22Rv1 (cell line): Measurements from ENCODE around the gene DCAF11.
A peak's percentile ranks its signal among the peaks of the same experiment; 100 is the strongest.

Experiments used
- H3K27ac ChIP-seq: fragments of 450-650 bp; 2 replicates; pipeline ENCODE4 v1.5.1; 2017
- CTCF ChIP-seq: fragments of 450-650 bp; IDR thresholded peaks from 2 replicates; pipeline ENCODE4 v1.5.1; 2017; ENCODE audit warnings: mild to moderate bottlenecking
- ZFX ChIP-seq: fragments of 450-650 bp; IDR thresholded peaks from 2 replicates; pipeline ENCODE4 v1.6.1; 2017; ENCODE audit warnings: antibody characterized with exemption, borderline replicate concordance

DCAF11 gene

GRCh38 chr14:24110060-24110459, 4.5 kb upstream of the DCAF11 start:
- no peak for TF ChIP-seq CTCF
- TF ChIP-seq ZFX, result no peak
- H3K27ac ChIP-seq, result no peak overlapping the region

GRCh38 chr14:24110523-24110922, 4.1 kb upstream of the DCAF11 start:
- TF ChIP-seq ZFX (no peak), CTCF (no peak)
- peak overlapping the region; percentile 6; the same call in 1 of the 2 replicates for H3K27ac ChIP-seq

GRCh38 chr14:24113379-24113800, 1.2 kb upstream of the DCAF11 start:
- TF ChIP-seq ZFX (no peak), CTCF (no peak)
- H3K27ac ChIP-seq, result peak overlapping the region; percentile 99

- H3K27ac ChIP-seq, result peak overlapping the region; percentile 99
These were observed 611 bp upstream of the DCAF11 start for GRCh38 chr14:24113801-24114531.

GRCh38 chr14:24115422-24116127, 998 bp downstream of the DCAF11 start:
- H3K27ac ChIP-seq, result peak overlapping the region; percentile 99
- TF ChIP-seq ZFX, result no peak
- TF ChIP-seq CTCF, result no peak

More at GRCh38 chr14:24113801-24114531, 611 bp upstream of the DCAF11 start:
- TF ChIP-seq CTCF (no peak), ZFX (no peak)

GRCh38 chr14:24116128-24116814, 1.7 kb downstream of the DCAF11 start:
- H3K27ac ChIP-seq, result peak overlapping the region; percentile 99; the same call in 1 of the 2 replicates
- TF ChIP-seq ZFX (no peak), CTCF (no peak)
